Colonic mucosa (tissue), 4 donors: ENCODE results near the gene GZF1. TPM values are rescaled to one million over a fixed set of nuclear protein-coding genes. Genes with fewer than 3 reads are reported as not detected.

Experiments
- DNase-seq: peaks from one replicate; pipeline ENCODE4 v3.0.0-alpha.2; 2020
- H3K27ac ChIP-seq: fragments of 200-600 bp; one replicate; pipeline ENCODE4 v1.8.0; 2021
- H3K27me3 ChIP-seq: fragments of 200-600 bp; one replicate; pipeline ENCODE4 v1.8.0; 2021
- H3K36me3 ChIP-seq: fragments of 200-600 bp; one replicate; pipeline ENCODE4 v1.8.0; 2021
- H3K4me1 ChIP-seq: fragments of 200-600 bp; one replicate; pipeline ENCODE4 v1.8.0; 2021; ENCODE audit warnings: mild to moderate bottlenecking
- H3K4me3 ChIP-seq: fragments of 200-600 bp; one replicate; pipeline ENCODE4 v1.8.0; 2021
- H3K9ac ChIP-seq, 2 donors: one replicate each; pipeline ENCODE4 v1.7.0; 2013; ENCODE audit warnings: control low read depth in 2 of 2, low read depth in 2 of 2, low read length in 2 of 2
- H3K9me3 ChIP-seq: fragments of 200-600 bp; one replicate; pipeline ENCODE4 v1.8.0; 2021
- CTCF ChIP-seq: fragments of 200-600 bp; IDR thresholded peaks from one replicate; pipeline ENCODE4 v1.8.0; 2022; ENCODE audit warnings: antibody characterized with exemption, mild to moderate bottlenecking
- intact Hi-C: fragments of 100-400 bp; cut with DNase I; formaldehyde crosslinking; loops from one replicate; pipeline ENCODE4 v1.14.1; 2022
- total RNA-seq, 2 donors: library from RNA; stranded (reverse); fragmentation: NEBNext Ultra II Directional in 1 of 2; extraction: Animal tissue kit (Norgen Biotek cat#: 25700) in 1 of 2; gene quantifications; one replicate each; pipeline ENCODE4 v1.2.1, GENCODE V29; 2021
- donor health status: healthy.
- donor health status: DM: no; HTN: no; CAD: no.
- donor health status: DM: no; HTN: no; CAD: no.

The GZF1 gene
- total RNA-seq, 2 donors from 2014 or later = 8.5 to 9.6 TPM

GRCh38 chr20:23369072-23369823, 7.3 kb downstream of the GZF1 start:
- intact Hi-C loops = no loop called here
- no peak overlapping the region for H3K9ac ChIP-seq
- H3K27me3 ChIP-seq = no peaks in the 10 kb centered on the region
- no peak for TF ChIP-seq CTCF
- H3K4me3 ChIP-seq = no peak overlapping the region
- H3K4me1 ChIP-seq = no peaks in the 10 kb centered on the region
- H3K27ac ChIP-seq = no peak overlapping the region
- H3K36me3 ChIP-seq = peaks cover 6% of the 10 kb centered on the region
- no peaks in the 10 kb centered on the region for H3K9me3 ChIP-seq
- DNase-seq = no peak

GRCh38 chr20:23370274-23370673, 8.3 kb downstream of the GZF1 start:
- no peaks in the 10 kb centered on the region for H3K27me3 ChIP-seq
- no peak overlapping the region for H3K4me3 ChIP-seq
- H3K36me3 ChIP-seq = peaks cover 6% of the 10 kb centered on the region
- H3K27ac ChIP-seq = no peak overlapping the region
- no peak overlapping the region for H3K9ac ChIP-seq
- no peak for TF ChIP-seq CTCF
- no peaks in the 10 kb centered on the region for H3K9me3 ChIP-seq
- no peak for DNase-seq
- intact Hi-C loops = no loop called here
- no peaks in the 10 kb centered on the region for H3K4me1 ChIP-seq

- Histone ChIP-seq H3K36me3 (peaks cover 6% of the 10 kb centered on the region), H3K9me3 (no peaks in the 10 kb centered on the region), H3K27me3 (no peaks in the 10 kb centered on the region), H3K4me3 (no peak overlapping the region), H3K4me1 (no peaks in the 10 kb centered on the region), H3K9ac (no peak overlapping the region), H3K27ac (no peak overlapping the region)
- no peak for DNase-seq
- intact Hi-C loops = no loop called here
- TF ChIP-seq CTCF = no peak
These were observed 8.9 kb downstream of the GZF1 start for GRCh38 chr20:23370873-23371272.

- Histone ChIP-seq H3K4me1 (no peaks in the 10 kb centered on the region), H3K9ac (no peak overlapping the region), H3K4me3 (no peak overlapping the region), H3K9me3 (no peaks in the 10 kb centered on the region), H3K27ac (no peak overlapping the region), H3K27me3 (no peaks in the 10 kb centered on the region), H3K36me3 (peaks cover 6% of the 10 kb centered on the region)
- DNase-seq = no peak
- intact Hi-C loops = no loop called here
- TF ChIP-seq CTCF = no peak
These were observed 9.5 kb downstream of the GZF1 start for GRCh38 chr20:23371496-23371895.

GRCh38 chr20:23374441-23374840, 12.5 kb downstream of the GZF1 start:
- H3K27ac ChIP-seq = no peak overlapping the region
- no peaks in the 10 kb centered on the region for H3K4me1 ChIP-seq
- intact Hi-C loops = no loop called here
- no peak for DNase-seq
- no peak for TF ChIP-seq CTCF
- no peaks in the 10 kb centered on the region for H3K9me3 ChIP-seq
- H3K9ac ChIP-seq = no peak overlapping the region
- H3K36me3 ChIP-seq = peaks cover 6% of the 10 kb centered on the region
- H3K4me3 ChIP-seq = no peak overlapping the region
- no peaks in the 10 kb centered on the region for H3K27me3 ChIP-seq
